Measurements from ENCODE around the gene HMX3.
A peak's percentile ranks its signal among the peaks of the same experiment; 100 is the strongest.

DNA sequence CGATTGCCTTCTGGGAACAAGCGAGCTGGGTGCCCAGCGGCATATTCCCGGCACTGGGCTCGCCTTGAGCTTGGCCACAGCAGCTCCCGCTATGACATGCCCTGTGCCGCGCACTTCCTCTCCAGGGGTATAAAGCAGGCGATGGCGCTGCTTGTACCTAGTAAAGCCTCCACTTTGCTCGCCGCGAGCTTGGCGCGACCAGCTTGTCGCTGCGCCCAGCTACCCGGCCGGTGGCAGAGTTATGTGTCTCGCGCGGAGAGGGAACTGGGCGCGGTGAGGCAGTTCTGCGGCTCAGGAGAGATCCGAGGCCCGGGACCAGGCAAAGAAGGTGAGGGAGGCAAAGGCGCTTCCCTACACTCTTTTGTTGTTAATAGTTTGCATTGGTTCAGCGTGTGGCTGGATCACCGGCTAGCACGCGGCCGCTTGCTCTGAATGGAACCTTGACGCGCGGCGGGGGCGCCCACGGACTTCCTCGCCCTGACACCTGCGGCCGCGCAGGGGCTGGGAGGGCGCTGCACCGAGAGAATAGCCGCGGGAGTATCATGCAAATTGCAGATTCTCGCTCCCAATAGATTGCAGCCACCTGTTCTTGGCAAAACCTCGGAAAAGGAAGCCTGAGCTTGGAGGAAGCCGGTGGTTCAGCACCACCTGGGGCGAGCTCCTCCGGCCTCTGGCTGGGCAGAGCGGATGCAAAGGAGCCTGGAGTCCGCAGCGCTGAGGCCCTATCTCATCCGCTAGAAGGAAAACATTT lies 15.4 kb downstream of the HMX3 start:
- TF ChIP-seq, protein P1, sequence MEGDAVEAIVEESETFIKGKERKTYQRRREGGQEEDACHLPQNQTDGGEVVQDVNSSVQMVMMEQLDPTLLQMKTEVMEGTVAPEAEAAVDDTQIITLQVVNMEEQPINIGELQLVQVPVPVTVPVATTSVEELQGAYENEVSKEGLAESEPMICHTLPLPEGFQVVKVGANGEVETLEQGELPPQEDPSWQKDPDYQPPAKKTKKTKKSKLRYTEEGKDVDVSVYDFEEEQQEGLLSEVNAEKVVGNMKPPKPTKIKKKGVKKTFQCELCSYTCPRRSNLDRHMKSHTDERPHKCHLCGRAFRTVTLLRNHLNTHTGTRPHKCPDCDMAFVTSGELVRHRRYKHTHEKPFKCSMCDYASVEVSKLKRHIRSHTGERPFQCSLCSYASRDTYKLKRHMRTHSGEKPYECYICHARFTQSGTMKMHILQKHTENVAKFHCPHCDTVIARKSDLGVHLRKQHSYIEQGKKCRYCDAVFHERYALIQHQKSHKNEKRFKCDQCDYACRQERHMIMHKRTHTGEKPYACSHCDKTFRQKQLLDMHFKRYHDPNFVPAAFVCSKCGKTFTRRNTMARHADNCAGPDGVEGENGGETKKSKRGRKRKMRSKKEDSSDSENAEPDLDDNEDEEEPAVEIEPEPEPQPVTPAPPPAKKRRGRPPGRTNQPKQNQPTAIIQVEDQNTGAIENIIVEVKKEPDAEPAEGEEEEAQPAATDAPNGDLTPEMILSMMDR (IDR thresholded peaks at IDR 0.05; ENCODE audit: poor library complexity, severe bottlenecking): no peak
- TF ChIP-seq EZH2 (IDR thresholded peaks at IDR 0.05; ENCODE audit: borderline replicate concordance, insufficient read depth, low read length, poor library complexity, severe bottlenecking) (peak; percentile 62), EP300 (conservative IDR thresholded peaks at IDR 0.05; ENCODE audit: poor library complexity, severe bottlenecking) (no peak)
- TF ChIP-seq, protein P2, sequence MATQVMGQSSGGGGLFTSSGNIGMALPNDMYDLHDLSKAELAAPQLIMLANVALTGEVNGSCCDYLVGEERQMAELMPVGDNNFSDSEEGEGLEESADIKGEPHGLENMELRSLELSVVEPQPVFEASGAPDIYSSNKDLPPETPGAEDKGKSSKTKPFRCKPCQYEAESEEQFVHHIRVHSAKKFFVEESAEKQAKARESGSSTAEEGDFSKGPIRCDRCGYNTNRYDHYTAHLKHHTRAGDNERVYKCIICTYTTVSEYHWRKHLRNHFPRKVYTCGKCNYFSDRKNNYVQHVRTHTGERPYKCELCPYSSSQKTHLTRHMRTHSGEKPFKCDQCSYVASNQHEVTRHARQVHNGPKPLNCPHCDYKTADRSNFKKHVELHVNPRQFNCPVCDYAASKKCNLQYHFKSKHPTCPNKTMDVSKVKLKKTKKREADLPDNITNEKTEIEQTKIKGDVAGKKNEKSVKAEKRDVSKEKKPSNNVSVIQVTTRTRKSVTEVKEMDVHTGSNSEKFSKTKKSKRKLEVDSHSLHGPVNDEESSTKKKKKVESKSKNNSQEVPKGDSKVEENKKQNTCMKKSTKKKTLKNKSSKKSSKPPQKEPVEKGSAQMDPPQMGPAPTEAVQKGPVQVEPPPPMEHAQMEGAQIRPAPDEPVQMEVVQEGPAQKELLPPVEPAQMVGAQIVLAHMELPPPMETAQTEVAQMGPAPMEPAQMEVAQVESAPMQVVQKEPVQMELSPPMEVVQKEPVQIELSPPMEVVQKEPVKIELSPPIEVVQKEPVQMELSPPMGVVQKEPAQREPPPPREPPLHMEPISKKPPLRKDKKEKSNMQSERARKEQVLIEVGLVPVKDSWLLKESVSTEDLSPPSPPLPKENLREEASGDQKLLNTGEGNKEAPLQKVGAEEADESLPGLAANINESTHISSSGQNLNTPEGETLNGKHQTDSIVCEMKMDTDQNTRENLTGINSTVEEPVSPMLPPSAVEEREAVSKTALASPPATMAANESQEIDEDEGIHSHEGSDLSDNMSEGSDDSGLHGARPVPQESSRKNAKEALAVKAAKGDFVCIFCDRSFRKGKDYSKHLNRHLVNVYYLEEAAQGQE (IDR thresholded peaks at IDR 0.05; ENCODE audit: borderline replicate concordance): no peak
